ENCODE results near the gene COL1A1.

COL1A1 gene

DNA sequence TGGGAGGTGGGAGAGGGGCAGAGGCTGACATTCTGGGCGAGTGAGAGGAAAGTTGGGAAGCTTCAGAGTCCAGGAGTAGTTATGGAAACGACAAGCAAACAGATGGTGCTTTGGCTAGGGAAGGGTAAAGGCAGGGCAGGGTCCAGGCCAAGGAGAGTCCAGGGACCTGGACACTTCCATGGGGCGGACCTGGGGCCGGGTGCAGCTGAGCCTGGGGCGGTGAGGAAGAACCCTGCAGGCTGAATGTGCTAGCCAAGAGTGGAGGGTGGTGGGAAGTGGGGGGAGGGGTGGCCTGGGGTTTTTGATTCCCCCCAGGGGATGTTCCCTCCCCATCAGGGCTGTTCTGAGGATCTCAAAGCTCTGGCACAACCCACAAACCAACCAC lies 53.6 kb downstream of the COL1A1 start:
- TF ChIP-seq FOXM1 (IDR thresholded peaks at IDR 0.05; ENCODE audit: borderline replicate concordance, low read depth) (no peak), EGR1 (IDR thresholded peaks at IDR 0.05) (no peak), TAF1 (IDR thresholded peaks at IDR 0.05; ENCODE audit: low read depth) (no peak), CREB1 (IDR thresholded peaks at IDR 0.05; ENCODE audit: low read depth) (no peak), CEBPB (IDR thresholded peaks at IDR 0.05) (no peak), NFIC (IDR thresholded peaks at IDR 0.05) (no peak), EP300 (IDR thresholded peaks at IDR 0.05; ENCODE audit: borderline replicate concordance) (no peak)
- TF ChIP-seq, protein P1, sequence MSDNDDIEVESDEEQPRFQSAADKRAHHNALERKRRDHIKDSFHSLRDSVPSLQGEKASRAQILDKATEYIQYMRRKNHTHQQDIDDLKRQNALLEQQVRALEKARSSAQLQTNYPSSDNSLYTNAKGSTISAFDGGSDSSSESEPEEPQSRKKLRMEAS (IDR thresholded peaks at IDR 0.05), result no peak
- TF ChIP-seq, protein P2, sequence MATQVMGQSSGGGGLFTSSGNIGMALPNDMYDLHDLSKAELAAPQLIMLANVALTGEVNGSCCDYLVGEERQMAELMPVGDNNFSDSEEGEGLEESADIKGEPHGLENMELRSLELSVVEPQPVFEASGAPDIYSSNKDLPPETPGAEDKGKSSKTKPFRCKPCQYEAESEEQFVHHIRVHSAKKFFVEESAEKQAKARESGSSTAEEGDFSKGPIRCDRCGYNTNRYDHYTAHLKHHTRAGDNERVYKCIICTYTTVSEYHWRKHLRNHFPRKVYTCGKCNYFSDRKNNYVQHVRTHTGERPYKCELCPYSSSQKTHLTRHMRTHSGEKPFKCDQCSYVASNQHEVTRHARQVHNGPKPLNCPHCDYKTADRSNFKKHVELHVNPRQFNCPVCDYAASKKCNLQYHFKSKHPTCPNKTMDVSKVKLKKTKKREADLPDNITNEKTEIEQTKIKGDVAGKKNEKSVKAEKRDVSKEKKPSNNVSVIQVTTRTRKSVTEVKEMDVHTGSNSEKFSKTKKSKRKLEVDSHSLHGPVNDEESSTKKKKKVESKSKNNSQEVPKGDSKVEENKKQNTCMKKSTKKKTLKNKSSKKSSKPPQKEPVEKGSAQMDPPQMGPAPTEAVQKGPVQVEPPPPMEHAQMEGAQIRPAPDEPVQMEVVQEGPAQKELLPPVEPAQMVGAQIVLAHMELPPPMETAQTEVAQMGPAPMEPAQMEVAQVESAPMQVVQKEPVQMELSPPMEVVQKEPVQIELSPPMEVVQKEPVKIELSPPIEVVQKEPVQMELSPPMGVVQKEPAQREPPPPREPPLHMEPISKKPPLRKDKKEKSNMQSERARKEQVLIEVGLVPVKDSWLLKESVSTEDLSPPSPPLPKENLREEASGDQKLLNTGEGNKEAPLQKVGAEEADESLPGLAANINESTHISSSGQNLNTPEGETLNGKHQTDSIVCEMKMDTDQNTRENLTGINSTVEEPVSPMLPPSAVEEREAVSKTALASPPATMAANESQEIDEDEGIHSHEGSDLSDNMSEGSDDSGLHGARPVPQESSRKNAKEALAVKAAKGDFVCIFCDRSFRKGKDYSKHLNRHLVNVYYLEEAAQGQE (IDR thresholded peaks at IDR 0.05; ENCODE audit: low read depth), result no peak

DNA sequence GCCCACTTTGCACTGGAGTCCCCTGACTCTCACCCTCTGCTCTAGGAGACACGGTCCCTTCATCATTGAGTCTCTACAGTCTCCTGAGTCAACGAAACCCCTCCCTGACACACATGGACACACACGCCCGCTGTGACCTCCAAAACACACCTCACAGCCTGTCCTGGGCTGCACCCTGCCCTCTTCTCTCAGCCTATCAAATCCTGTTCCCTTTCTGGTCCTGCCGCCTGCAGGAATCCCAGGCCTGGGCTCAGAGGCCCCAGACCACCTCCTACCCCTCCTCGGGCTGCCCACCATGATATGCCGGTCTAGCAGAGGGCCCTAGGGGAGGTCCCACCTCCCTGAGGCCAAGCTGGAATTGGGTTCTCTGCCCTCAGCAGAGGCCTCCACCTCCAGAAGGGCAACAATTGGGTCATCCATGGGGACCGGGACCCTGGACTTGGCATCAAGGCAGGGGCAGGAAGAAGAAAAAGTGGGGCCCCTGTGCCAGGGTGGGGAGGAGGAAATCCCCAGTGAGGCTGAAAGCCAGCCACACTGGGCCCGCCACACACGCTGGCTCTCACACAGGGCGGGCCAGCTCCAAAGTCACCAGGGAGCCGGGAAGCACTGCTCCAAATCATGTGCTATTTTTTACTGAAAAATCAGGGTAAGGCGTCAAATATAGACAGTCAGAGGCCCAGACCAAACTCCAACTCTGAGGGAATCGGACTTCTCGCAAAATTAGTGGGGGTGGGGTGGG lies 54.3 kb downstream of the COL1A1 start:
- TF ChIP-seq, protein P3, sequence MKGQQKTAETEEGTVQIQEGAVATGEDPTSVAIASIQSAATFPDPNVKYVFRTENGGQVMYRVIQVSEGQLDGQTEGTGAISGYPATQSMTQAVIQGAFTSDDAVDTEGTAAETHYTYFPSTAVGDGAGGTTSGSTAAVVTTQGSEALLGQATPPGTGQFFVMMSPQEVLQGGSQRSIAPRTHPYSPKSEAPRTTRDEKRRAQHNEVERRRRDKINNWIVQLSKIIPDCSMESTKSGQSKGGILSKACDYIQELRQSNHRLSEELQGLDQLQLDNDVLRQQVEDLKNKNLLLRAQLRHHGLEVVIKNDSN (IDR thresholded peaks at IDR 0.05), result no peak
- TF ChIP-seq, protein P2 (IDR thresholded peaks at IDR 0.05; ENCODE audit: low read depth), result no peak
- TF ChIP-seq YY1 (IDR thresholded peaks at IDR 0.05; ENCODE audit: low read depth) (no peak), ZBTB7A (IDR thresholded peaks at IDR 0.05; ENCODE audit: low read depth) (no peak), NFIC (IDR thresholded peaks at IDR 0.05) (no peak), TCF12 (IDR thresholded peaks at IDR 0.05; ENCODE audit: low read depth) (no peak), CEBPB (IDR thresholded peaks at IDR 0.05) (no peak), EGR1 (IDR thresholded peaks at IDR 0.05) (no peak)
- TF ChIP-seq, protein P1 (IDR thresholded peaks at IDR 0.05), result no peak

DNA sequence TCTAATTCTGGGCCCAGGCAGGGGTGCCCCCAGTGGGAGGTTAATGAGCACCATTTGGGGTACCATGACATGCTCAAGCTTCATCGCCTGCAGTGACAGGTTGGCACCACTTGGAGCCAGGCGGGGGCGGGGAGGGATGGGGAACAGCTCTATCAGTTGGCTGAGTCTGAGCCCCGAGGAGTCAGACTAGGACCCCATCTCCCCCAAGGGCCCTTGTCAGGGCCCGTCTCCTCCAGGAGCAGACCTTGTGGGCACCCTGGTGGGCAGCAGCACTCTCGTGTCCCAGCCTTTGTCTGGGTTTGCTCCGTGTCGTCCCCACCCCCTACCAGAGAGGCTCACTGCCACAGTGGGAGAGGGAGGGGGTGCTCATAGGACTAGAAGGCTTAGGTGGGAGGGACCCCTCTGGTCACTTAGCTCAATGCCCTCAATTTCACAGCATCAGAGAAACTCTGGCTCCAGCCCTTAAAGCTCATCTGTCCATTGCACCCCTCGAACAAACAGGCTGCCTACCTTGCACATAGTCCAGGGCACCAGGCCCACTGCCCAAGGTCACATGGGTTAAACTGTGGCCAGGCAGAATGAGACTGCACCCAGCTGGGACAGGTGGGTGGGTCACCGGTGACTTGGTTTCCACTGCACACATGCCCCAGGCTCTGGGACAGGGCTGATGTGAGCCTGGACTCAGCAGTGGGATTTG lies 55.1 kb downstream of the COL1A1 start:
- TF ChIP-seq EGR1 (IDR thresholded peaks at IDR 0.05), result no peak
- no peak for TF ChIP-seq EP300 (IDR thresholded peaks at IDR 0.05; ENCODE audit: borderline replicate concordance)
- TF ChIP-seq TAF1 (IDR thresholded peaks at IDR 0.05; ENCODE audit: low read depth), result no peak
- TF ChIP-seq FOXM1 (IDR thresholded peaks at IDR 0.05; ENCODE audit: borderline replicate concordance, low read depth), result no peak
- TF ChIP-seq, protein P1 (IDR thresholded peaks at IDR 0.05), result no peak
- TF ChIP-seq TCF12 (IDR thresholded peaks at IDR 0.05; ENCODE audit: low read depth), result no peak
- no peak for TF ChIP-seq CREB1 (IDR thresholded peaks at IDR 0.05; ENCODE audit: low read depth)

DNA sequence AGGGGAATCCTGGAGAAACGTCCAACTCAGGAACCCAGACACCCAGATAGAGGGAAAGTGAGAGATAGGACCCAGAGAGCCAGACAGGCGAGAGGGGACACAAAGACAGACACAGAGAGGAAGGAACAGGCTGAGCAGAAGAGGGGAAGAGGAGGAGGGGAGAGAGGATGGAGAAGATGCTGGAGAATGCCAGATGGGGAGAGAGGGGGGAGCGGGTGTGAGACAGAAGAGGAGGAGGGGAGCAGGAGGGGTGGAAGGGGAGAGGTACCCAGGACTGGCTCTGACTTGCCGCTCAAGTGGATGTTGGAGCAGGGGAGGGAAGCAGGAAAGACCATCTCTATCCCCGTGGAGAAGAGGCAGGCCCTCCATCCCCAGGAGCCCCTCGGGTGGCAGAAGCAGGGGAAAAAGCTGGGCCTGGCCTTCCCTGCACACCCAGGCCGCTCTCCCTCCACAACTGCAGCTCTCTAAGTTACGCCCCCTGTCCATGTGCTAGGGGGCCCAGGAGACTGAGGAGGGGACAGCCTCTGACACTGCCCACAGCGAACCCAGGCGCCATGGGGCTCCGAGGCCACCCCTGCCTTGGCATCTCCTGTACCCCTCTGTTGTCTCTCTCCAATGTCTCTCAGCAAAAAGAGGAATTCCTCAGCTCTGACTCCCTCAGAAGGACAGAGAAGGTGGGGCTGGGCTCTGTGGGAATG lies 55.8 kb downstream of the COL1A1 start:
- TF ChIP-seq CREB1 (IDR thresholded peaks at IDR 0.05; ENCODE audit: low read depth), result no peak
- no peak for TF ChIP-seq CEBPB (IDR thresholded peaks at IDR 0.05)
- TF ChIP-seq ZBTB7A (IDR thresholded peaks at IDR 0.05; ENCODE audit: low read depth), result no peak
- TF ChIP-seq FOXM1 (IDR thresholded peaks at IDR 0.05; ENCODE audit: borderline replicate concordance, low read depth), result no peak
- no peak for TF ChIP-seq EP300 (IDR thresholded peaks at IDR 0.05; ENCODE audit: borderline replicate concordance)
- TF ChIP-seq YY1 (IDR thresholded peaks at IDR 0.05; ENCODE audit: low read depth), result no peak
- TF ChIP-seq EGR1 (IDR thresholded peaks at IDR 0.05), result no peak
- no peak for TF ChIP-seq NFIC (IDR thresholded peaks at IDR 0.05)
- TF ChIP-seq, protein P3 (IDR thresholded peaks at IDR 0.05), result no peak
- TF ChIP-seq RAD21 (IDR thresholded peaks at IDR 0.05; ENCODE audit: low read depth), result no peak
- TF ChIP-seq, protein P1 (IDR thresholded peaks at IDR 0.05), result no peak
- TF ChIP-seq TEAD4 (IDR thresholded peaks at IDR 0.05), result no peak
- TF ChIP-seq TCF12 (IDR thresholded peaks at IDR 0.05; ENCODE audit: low read depth), result no peak
- TF ChIP-seq, protein P2 (IDR thresholded peaks at IDR 0.05; ENCODE audit: low read depth), result no peak
- TF ChIP-seq TAF1 (IDR thresholded peaks at IDR 0.05; ENCODE audit: low read depth), result no peak
